HG03066 (cell line): ENCODE data around the gene ESYT1.

Experiments
- ATAC-seq: cut with Tn5 transposase; IDR thresholded peaks from one replicate; pipeline ENCODE4 v1.9.1; 2021; ENCODE audit warnings: low read depth; ENCODE audit not compliant: unreplicated experiment

The ESYT1 gene

GRCh38 chr12:56178347-56178746, 50.3 kb downstream of the ESYT1 start:
- no peak for ATAC-seq

GRCh38 chr12:56186957-56187356, 58.9 kb downstream of the ESYT1 start:
- ATAC-seq: no peak

DNA sequence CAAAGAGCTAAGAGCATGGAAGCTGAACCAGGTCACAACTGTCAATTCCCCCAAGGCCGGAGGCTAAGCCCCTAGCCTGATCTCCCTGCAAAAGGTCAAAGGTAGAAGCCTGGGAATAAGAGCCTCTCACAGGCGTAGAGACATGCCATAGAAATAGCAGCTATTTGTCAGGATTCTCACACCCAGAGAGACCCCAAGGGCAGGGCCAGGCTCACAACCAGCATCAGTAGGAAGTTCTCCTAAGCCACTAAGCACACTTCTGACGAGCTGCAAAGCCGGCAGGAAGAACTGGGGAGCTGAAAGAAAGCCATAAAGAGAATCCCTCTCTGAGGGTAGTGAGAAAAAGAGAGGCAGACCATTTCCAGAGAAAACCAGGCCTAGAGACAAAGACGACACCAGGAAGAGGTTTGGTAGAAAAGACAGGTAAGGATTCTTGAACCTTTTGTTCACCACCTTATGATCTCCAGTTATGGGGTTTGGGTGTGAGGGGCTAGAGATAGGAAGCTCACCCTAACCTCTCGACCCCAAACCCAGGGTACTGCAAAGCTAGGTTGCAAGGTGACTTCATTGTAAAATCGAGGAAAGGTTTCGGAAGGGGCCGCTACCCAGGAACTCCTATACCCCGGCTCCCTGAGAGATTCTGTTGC, 60.2 kb downstream of the ESYT1 start:
- ATAC-seq: no peak

GRCh38 chr12:56188778-56189098, 60.7 kb downstream of the ESYT1 start:
- no peak for ATAC-seq

- peak; percentile 71 for ATAC-seq
Observed at GRCh38 chr12:56189099-56189917, 61.2 kb downstream of the ESYT1 start, which contains the start of gene SMARCC2. Gene SMARCC2, minus strand, starts transcription at chr12:56189483. Its CDS starts 22 bp downstream, at chr12:56189461.

- peak; percentile 31 for ATAC-seq
Observed at GRCh38 chr12:56189918-56190694, 62.0 kb downstream of the ESYT1 start.

GRCh38 chr12:56190695-56191155, 62.7 kb downstream of the ESYT1 start:
- ATAC-seq: no peak

DNA sequence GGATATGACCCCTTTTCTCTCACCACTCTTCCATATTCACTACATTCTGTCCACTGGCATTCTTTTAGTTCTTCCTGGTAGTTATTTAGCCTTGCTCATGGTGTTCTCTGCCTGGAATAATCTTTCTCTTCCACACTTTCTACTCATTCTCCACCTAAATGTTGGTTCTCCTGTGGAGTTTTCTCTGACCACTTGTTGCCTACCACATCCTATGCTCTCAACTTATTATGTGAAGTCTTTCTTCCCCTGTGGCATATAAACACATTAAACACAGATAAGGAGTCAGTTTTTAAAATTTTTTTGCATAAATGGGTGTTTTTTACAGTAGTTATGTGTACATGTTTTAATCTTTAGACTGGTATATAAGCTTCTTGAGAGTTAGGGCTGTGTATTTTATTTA, 64.5 kb downstream of the ESYT1 start:
- no peak for ATAC-seq

DNA sequence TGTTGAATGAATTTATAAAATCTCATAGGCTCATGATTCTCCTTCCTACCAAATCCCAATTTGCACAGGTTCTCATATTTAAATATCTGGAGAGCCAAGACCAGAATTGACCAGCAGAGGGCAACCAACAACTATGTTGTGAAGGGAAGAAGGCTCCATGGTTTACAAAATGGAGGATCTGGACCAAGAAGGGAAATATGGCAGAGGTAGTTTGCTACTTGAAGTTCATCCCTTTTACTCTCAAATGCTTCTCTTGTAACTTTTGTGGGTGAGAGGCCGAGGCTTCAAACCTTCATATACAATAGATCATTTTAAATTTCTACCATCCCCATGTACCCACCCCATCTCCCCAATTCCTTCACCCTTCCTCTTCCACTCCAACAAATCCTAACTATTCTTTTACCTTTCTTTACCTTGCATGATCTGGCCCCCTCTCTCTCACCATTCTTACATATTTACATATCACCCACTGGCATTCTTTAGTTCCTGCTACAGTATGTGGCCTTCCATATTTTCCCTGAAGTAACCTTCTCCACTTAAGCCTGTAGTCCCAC, 65.0 kb downstream of the ESYT1 start:
- no peak for ATAC-seq
